ENCODE data around the gene ADAMTSL3.

GRCh38 chr15:83816124-83816883 is 162.4 kb downstream of the ADAMTSL3 start:
- TF ChIP-seq SUZ12 (IDR thresholded peaks at IDR 0.05) (no peak), FOXA1 (IDR thresholded peaks at IDR 0.05) (no peak), BHLHE40 (IDR thresholded peaks at IDR 0.05; ENCODE audit: borderline replicate concordance) (no peak), NFRKB (IDR thresholded peaks at IDR 0.05) (no peak), LEF1 (IDR thresholded peaks at IDR 0.05; ENCODE audit: borderline replicate concordance) (no peak), L3MBTL2 (conservative IDR thresholded peaks at IDR 0.05) (no peak), PKNOX1 (IDR thresholded peaks at IDR 0.05) (no peak), TARDBP (IDR thresholded peaks at IDR 0.05) (no peak), ARNT (IDR thresholded peaks at IDR 0.05) (no peak), SP1 (IDR thresholded peaks at IDR 0.05) (no peak), FOXM1 (IDR thresholded peaks at IDR 0.05; ENCODE audit: borderline replicate concordance) (no peak), ELF4 (IDR thresholded peaks at IDR 0.05) (no peak), FOXK2 (IDR thresholded peaks at IDR 0.05) (no peak)

All from HEK293T (cell line).